GM18867 (cell line): ENCODE data around the gene KRT15.

Source experiments
- ATAC-seq: cut with Tn5 transposase; IDR thresholded peaks from one replicate; pipeline ENCODE4 v1.9.1; 2021; ENCODE audit warnings: mild to moderate bottlenecking, moderate library complexity; ENCODE audit not compliant: unreplicated experiment

KRT15 gene

GRCh38 chr17:41483991-41484826, 34.5 kb downstream of the KRT15 start:
- ATAC-seq, result no peak

GRCh38 chr17:41483531-41483930, 35.2 kb downstream of the KRT15 start:
- ATAC-seq, result no peak

- no peak for ATAC-seq
Measured at GRCh38 chr17:41481036-41481435, 37.7 kb downstream of the KRT15 start, which contains the start of gene KRT35. KRT35 (minus strand) TSS chr17:41481151; CDS start chr17:41481097, 54 bp downstream.

- ATAC-seq, result no peak
Measured at GRCh38 chr17:41480581-41480980, 38.1 kb downstream of the KRT15 start.

- no peak for ATAC-seq
Measured at GRCh38 chr17:41480136-41480535, 38.6 kb downstream of the KRT15 start.

GRCh38 chr17:41478237-41478636, 40.5 kb downstream of the KRT15 start:
- ATAC-seq, result no peak

GRCh38 chr17:41476866-41477815, 41.5 kb downstream of the KRT15 start:
- no peak for ATAC-seq

- no peak for ATAC-seq
Measured at GRCh38 chr17:41475421-41475820, 43.3 kb downstream of the KRT15 start.

- no peak for ATAC-seq
Measured at GRCh38 chr17:41474863-41475262, 43.8 kb downstream of the KRT15 start.

- ATAC-seq, result no peak
Measured at GRCh38 chr17:41468346-41468745, 50.3 kb downstream of the KRT15 start.

GRCh38 chr17:41467561-41467960, 51.1 kb downstream of the KRT15 start:
- no peak for ATAC-seq

GRCh38 chr17:41466988-41467387, 51.7 kb downstream of the KRT15 start, which contains the start of gene KRT32:
KRT32 (minus strand) TSS chr17:41467386; CDS start chr17:41467325, 61 bp downstream.
- ATAC-seq, result no peak

GRCh38 chr17:41464682-41465081, 54.0 kb downstream of the KRT15 start:
- ATAC-seq, result no peak

- ATAC-seq, result no peak
Measured at GRCh38 chr17:41464173-41464572, 54.5 kb downstream of the KRT15 start.

- ATAC-seq, result no peak
Measured at GRCh38 chr17:41463746-41464145, 54.9 kb downstream of the KRT15 start.
